Epidermal melanocyte (primary cell): Measurements from ENCODE around the gene PRAMEF33.
"Not testable (repeated sequence)": the region's sequence is repeated elsewhere in the genome, so short reads cannot be mapped to it uniquely, and the experiment has no call there.

Experiments used
- DNase-seq: peaks from one replicate; pipeline ENCODE4 v3.0.0; 2011; ENCODE audit warnings: low spot score; ENCODE audit not compliant: insufficient read length

The PRAMEF33 gene

GRCh38 chr1:13303239-13303638 lies at the start of gene PRAMEF33:
PRAMEF33 (plus strand) TSS chr1:13303539; CDS start chr1:13305955, 2,416 bp downstream.
- DNase-seq = not testable (repeated sequence)

GRCh38 chr1:13253898-13254297 lies 49.4 kb upstream of the PRAMEF33 start, which contains the start of gene PRAMEF5:
PRAMEF5 (plus strand) TSS chr1:13254198; CDS start chr1:13259269, 5,071 bp downstream.
- not testable (repeated sequence) for DNase-seq

- not testable (repeated sequence) for DNase-seq
Observed at GRCh38 chr1:13265124-13265523, 38.2 kb upstream of the PRAMEF33 start.

GRCh38 chr1:13277016-13277415 lies 26.3 kb upstream of the PRAMEF33 start:
- DNase-seq = not testable (repeated sequence)

- not testable (repeated sequence) for DNase-seq
Observed at GRCh38 chr1:13279617-13280016, 23.7 kb upstream of the PRAMEF33 start.

- not testable (repeated sequence) for DNase-seq
Observed at GRCh38 chr1:13285037-13285436, 18.3 kb upstream of the PRAMEF33 start, which contains the start of gene PRAMEF8. PRAMEF8 (minus strand) TSS chr1:13285137; CDS start chr1:13284091, 1,046 bp downstream.

- DNase-seq = not testable (repeated sequence)
Observed at GRCh38 chr1:13289030-13289429, 14.3 kb upstream of the PRAMEF33 start.

- DNase-seq = not testable (repeated sequence)
Observed at GRCh38 chr1:13297216-13297931, 6.0 kb upstream of the PRAMEF33 start.

- DNase-seq = not testable (repeated sequence)
Observed at GRCh38 chr1:13298699-13299098, 4.6 kb upstream of the PRAMEF33 start.

- DNase-seq = not testable (repeated sequence)
Observed at GRCh38 chr1:13302197-13302596, 1.1 kb upstream of the PRAMEF33 start.

- DNase-seq = not testable (repeated sequence)
Observed at GRCh38 chr1:13315281-13315680, 11.9 kb downstream of the PRAMEF33 start, which contains the start of gene PRAMEF15. PRAMEF15 (plus strand) TSS chr1:13315581; CDS start chr1:13318408, 2,827 bp downstream.

GRCh38 chr1:13342496-13342895 lies 39.2 kb downstream of the PRAMEF33 start:
- DNase-seq = not testable (repeated sequence)

- not testable (repeated sequence) for DNase-seq
Observed at GRCh38 chr1:13347034-13347433, 43.7 kb downstream of the PRAMEF33 start, which contains the start of gene PRAMEF14. PRAMEF14 (minus strand) TSS chr1:13347134; CDS start chr1:13345314, 1,820 bp downstream.

GRCh38 chr1:13353476-13353875 lies 50.1 kb downstream of the PRAMEF33 start:
- DNase-seq = not testable (repeated sequence)

GRCh38 chr1:13354475-13354874 lies 51.1 kb downstream of the PRAMEF33 start:
- DNase-seq = not testable (repeated sequence)

- DNase-seq = peak; percentile 15
Observed at GRCh38 chr1:13356774-13357173, 53.4 kb downstream of the PRAMEF33 start.
